ENCODE data around the gene SRA1. TPM values are rescaled to one million over a fixed set of nuclear protein-coding genes. Genes with fewer than 3 reads are reported as not detected.

The SRA1 gene
- total and polyA plus RNA-seq, 2 of the 13 experiments (the other 11 are each of a cell fraction or from before 2014, with no cell fraction given) = 14.2 to 32.8 TPM

DNA sequence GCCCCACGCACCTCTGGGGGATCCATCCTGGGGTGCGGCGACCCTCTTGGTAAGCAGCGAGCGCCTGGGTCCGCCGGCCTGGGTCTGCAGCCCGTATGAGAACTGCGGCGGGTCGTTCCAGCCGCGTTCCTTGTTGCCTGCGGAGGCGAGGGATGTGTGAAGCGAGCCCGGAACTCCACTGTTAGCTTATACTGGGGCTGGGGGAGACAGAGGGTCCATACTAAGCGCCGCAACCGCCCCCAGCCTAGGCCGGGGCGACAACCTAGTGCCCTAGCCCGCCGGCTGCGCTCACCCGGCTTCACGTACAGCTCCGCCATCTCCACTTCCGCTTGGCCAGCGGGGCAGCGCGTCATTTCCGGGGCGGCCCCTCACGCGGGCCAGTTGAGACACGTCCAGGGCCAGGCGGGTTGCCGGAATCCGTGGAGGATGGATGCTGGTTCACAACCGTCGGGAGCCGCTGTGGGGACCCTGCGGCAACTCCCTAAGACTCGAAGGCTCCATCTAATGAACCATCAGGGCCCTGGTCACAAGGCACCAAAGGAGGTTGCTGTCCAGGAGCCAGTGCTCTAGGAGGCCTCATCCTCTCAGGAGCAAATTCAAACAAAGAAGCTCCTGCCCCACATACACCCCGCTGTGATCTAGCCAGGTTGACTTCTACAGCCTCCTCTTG is at the start of gene SRA1 (continued):
- TF ChIP-seq, protein P1, sequence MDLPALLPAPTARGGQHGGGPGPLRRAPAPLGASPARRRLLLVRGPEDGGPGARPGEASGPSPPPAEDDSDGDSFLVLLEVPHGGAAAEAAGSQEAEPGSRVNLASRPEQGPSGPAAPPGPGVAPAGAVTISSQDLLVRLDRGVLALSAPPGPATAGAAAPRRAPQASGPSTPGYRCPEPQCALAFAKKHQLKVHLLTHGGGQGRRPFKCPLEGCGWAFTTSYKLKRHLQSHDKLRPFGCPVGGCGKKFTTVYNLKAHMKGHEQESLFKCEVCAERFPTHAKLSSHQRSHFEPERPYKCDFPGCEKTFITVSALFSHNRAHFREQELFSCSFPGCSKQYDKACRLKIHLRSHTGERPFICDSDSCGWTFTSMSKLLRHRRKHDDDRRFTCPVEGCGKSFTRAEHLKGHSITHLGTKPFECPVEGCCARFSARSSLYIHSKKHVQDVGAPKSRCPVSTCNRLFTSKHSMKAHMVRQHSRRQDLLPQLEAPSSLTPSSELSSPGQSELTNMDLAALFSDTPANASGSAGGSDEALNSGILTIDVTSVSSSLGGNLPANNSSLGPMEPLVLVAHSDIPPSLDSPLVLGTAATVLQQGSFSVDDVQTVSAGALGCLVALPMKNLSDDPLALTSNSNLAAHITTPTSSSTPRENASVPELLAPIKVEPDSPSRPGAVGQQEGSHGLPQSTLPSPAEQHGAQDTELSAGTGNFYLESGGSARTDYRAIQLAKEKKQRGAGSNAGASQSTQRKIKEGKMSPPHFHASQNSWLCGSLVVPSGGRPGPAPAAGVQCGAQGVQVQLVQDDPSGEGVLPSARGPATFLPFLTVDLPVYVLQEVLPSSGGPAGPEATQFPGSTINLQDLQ (CRISPR knock-in tag; IDR thresholded peaks at IDR 0.05) = no peak
- peak; percentile 81; the same call in 1 of the 2 replicates for TF ChIP-seq ZNF17 (CRISPR knock-in tag; IDR thresholded peaks at IDR 0.05)
- TF ChIP-seq, protein P2, sequence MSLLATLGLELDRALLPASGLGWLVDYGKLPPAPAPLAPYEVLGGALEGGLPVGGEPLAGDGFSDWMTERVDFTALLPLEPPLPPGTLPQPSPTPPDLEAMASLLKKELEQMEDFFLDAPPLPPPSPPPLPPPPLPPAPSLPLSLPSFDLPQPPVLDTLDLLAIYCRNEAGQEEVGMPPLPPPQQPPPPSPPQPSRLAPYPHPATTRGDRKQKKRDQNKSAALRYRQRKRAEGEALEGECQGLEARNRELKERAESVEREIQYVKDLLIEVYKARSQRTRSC (CRISPR knock-in tag; IDR thresholded peaks at IDR 0.05; ENCODE audit: low read depth) = no peak
- TF ChIP-seq ARID2 (CRISPR knock-in tag; IDR thresholded peaks at IDR 0.05; ENCODE audit: borderline replicate concordance) = 0 out of 2 replicates have a peak, but pooled peaks have one; percentile 15
- TF ChIP-seq, protein P3, sequence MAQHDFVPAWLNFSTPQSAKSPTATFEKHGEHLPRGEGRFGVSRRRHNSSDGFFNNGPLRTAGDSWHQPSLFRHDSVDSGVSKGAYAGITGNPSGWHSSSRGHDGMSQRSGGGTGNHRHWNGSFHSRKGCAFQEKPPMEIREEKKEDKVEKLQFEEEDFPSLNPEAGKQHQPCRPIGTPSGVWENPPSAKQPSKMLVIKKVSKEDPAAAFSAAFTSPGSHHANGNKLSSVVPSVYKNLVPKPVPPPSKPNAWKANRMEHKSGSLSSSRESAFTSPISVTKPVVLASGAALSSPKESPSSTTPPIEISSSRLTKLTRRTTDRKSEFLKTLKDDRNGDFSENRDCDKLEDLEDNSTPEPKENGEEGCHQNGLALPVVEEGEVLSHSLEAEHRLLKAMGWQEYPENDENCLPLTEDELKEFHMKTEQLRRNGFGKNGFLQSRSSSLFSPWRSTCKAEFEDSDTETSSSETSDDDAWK (CRISPR knock-in tag; IDR thresholded peaks at IDR 0.05) = no peak
- TF ChIP-seq, protein P4, sequence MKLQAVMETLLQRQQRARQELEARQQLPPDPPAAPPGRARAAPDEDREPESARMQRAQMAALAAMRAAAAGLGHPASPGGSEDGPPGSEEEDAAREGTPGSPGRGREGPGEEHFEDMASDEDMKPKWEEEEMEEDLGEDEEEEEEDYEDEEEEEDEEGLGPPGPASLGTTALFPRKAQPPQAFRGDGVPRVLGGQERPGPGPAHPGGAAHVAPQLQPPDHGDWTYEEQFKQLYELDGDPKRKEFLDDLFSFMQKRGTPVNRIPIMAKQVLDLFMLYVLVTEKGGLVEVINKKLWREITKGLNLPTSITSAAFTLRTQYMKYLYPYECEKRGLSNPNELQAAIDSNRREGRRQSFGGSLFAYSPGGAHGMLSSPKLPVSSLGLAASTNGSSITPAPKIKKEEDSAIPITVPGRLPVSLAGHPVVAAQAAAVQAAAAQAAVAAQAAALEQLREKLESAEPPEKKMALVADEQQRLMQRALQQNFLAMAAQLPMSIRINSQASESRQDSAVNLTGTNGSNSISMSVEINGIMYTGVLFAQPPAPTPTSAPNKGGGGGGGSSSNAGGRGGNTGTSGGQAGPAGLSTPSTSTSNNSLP (IDR thresholded peaks at IDR 0.05; ENCODE audit: low read depth, low read length) = no peak
- TF ChIP-seq, protein P5, sequence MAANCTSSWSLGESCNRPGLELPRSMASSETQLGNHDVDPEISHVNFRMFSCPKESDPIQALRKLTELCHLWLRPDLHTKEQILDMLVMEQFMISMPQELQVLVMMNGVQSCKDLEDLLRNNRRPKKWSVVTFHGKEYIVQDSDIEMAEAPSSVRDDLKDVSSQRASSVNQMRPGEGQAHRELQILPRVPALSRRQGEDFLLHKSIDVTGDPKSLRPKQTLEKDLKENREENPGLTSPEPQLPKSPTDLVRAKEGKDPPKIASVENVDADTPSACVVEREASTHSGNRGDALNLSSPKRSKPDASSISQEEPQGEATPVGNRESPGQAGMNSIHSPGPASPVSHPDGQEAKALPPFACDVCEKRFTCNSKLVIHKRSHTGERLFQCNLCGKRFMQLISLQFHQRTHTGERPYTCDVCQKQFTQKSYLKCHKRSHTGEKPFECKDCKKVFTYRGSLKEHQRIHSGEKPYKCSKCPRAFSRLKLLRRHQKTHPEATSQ (CRISPR knock-in tag; IDR thresholded peaks at IDR 0.05; ENCODE audit: borderline replicate concordance) = peak; percentile 18; the same call in 1 of the 2 replicates
- TF ChIP-seq, protein P6, sequence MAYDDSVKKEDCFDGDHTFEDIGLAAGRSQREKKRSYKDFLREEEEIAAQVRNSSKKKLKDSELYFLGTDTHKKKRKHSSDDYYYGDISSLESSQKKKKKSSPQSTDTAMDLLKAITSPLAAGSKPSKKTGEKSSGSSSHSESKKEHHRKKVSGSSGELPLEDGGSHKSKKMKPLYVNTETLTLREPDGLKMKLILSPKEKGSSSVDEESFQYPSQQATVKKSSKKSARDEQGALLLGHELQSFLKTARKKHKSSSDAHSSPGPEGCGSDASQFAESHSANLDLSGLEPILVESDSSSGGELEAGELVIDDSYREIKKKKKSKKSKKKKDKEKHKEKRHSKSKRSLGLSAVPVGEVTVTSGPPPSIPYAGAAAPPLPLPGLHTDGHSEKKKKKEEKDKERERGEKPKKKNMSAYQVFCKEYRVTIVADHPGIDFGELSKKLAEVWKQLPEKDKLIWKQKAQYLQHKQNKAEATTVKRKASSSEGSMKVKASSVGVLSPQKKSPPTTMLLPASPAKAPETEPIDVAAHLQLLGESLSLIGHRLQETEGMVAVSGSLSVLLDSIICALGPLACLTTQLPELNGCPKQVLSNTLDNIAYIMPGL (CRISPR knock-in tag; IDR thresholded peaks at IDR 0.05; ENCODE audit: borderline replicate concordance in 1 of 2, low read depth in 1 of 2) = peak; percentile 62 to 87; a peak in 3 of 4 replicates
- TF ChIP-seq POGZ (CRISPR knock-in tag; IDR thresholded peaks at IDR 0.05) = peak; percentile 71; the same call in 1 of the 2 replicates
- peak; percentile 66; the same call in 1 of the 2 replicates for TF ChIP-seq TMF1 (CRISPR knock-in tag; IDR thresholded peaks at IDR 0.05; ENCODE audit: low read depth)
- TF ChIP-seq CENPX (CRISPR knock-in tag; IDR thresholded peaks at IDR 0.05) = no peak
- TF ChIP-seq, protein P7, sequence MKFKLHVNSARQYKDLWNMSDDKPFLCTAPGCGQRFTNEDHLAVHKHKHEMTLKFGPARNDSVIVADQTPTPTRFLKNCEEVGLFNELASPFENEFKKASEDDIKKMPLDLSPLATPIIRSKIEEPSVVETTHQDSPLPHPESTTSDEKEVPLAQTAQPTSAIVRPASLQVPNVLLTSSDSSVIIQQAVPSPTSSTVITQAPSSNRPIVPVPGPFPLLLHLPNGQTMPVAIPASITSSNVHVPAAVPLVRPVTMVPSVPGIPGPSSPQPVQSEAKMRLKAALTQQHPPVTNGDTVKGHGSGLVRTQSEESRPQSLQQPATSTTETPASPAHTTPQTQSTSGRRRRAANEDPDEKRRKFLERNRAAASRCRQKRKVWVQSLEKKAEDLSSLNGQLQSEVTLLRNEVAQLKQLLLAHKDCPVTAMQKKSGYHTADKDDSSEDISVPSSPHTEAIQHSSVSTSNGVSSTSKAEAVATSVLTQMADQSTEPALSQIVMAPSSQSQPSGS (CRISPR knock-in tag; IDR thresholded peaks at IDR 0.05) = peak; percentile 68; the same call in 1 of the 2 replicates
- TF ChIP-seq ZNF850 (CRISPR knock-in tag; conservative IDR thresholded peaks at IDR 0.05) = no peak
- no peak for TF ChIP-seq ATM (IDR thresholded peaks at IDR 0.05; ENCODE audit: borderline replicate concordance)
- TF ChIP-seq NRL (CRISPR knock-in tag; IDR thresholded peaks at IDR 0.05; ENCODE audit: borderline replicate concordance) = peak; percentile 93

Data from HepG2 (cell line).